Measurements from ENCODE around the gene UBTD2. TPM values are rescaled to one million over a fixed set of nuclear protein-coding genes. Genes with fewer than 3 reads are reported as not detected.
A peak's percentile ranks its signal among the peaks of the same experiment; 100 is the strongest.

UBTD2 gene
- total and polyA plus RNA-seq, 2 experiments from 2014 or later = 17.9 to 46.3 TPM

DNA sequence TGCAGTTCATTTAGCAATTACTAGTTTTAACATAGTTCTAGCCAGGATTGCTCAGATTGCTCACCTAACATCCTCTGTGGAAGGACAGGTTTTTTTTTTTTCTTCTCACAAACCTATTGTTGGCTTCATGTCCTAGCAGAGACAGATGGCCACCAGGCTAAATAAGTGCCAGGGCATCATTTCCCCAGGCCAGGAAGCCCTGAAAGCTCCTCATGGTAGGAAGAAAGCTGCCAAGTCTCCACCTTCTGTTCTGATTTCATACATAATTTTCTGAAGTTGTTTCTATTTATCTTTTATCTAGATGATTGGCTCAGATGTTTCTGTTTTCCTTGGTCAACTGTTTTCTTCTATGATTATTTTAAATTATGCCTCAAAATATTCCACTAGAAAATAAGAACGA lies 58.6 kb downstream of the UBTD2 start:
- no peaks in the 10 kb centered on the region for H3K4me1 ChIP-seq (ENCODE audit: insufficient read depth)
- H3K4me2 ChIP-seq = no peak overlapping the region
- H3K27ac ChIP-seq (ENCODE audit: low read depth) = no peak overlapping the region
- Mint-ChIP-seq H3K9me3 (no peaks in the 10 kb centered on the region), H3K4me3 (no peak overlapping the region), H3K27me3 (ENCODE audit: insufficient read depth, low read depth, poor library complexity) (no peaks in the 10 kb centered on the region), H3K4me1 (peaks cover 7% of the 10 kb centered on the region; the same call in 2 of the 3 replicates), H3K27ac (peak overlapping the region; percentile 61), H3K36me3 (ENCODE audit: low read depth) (peaks cover 33% of the 10 kb centered on the region)
- DNase-seq (ENCODE audit: low spot score) = no peak
- no peaks in the 10 kb centered on the region for H3K9me2 ChIP-seq (ENCODE audit: insufficient read depth)
- no peaks in the 10 kb centered on the region for H3K27me3 ChIP-seq (ENCODE audit: insufficient read depth)
- H3K36me3 ChIP-seq (ENCODE audit: insufficient read depth) = no peaks in the 10 kb centered on the region
- no peak overlapping the region for H3K4me3 ChIP-seq
- H3K79me2 ChIP-seq (replicated peaks; ENCODE audit: insufficient read depth) = peaks cover 29% of the 10 kb centered on the region
- H3F3A ChIP-seq (replicated peaks; ENCODE audit: low read depth) = no peaks in the 10 kb centered on the region
- ATAC-seq = no peak
- H2AFZ ChIP-seq = no peak overlapping the region
- peaks cover 16% of the 10 kb centered on the region for H4K20me1 ChIP-seq (replicated peaks; ENCODE audit: insufficient read depth)
- TF ChIP-seq, protein P1, sequence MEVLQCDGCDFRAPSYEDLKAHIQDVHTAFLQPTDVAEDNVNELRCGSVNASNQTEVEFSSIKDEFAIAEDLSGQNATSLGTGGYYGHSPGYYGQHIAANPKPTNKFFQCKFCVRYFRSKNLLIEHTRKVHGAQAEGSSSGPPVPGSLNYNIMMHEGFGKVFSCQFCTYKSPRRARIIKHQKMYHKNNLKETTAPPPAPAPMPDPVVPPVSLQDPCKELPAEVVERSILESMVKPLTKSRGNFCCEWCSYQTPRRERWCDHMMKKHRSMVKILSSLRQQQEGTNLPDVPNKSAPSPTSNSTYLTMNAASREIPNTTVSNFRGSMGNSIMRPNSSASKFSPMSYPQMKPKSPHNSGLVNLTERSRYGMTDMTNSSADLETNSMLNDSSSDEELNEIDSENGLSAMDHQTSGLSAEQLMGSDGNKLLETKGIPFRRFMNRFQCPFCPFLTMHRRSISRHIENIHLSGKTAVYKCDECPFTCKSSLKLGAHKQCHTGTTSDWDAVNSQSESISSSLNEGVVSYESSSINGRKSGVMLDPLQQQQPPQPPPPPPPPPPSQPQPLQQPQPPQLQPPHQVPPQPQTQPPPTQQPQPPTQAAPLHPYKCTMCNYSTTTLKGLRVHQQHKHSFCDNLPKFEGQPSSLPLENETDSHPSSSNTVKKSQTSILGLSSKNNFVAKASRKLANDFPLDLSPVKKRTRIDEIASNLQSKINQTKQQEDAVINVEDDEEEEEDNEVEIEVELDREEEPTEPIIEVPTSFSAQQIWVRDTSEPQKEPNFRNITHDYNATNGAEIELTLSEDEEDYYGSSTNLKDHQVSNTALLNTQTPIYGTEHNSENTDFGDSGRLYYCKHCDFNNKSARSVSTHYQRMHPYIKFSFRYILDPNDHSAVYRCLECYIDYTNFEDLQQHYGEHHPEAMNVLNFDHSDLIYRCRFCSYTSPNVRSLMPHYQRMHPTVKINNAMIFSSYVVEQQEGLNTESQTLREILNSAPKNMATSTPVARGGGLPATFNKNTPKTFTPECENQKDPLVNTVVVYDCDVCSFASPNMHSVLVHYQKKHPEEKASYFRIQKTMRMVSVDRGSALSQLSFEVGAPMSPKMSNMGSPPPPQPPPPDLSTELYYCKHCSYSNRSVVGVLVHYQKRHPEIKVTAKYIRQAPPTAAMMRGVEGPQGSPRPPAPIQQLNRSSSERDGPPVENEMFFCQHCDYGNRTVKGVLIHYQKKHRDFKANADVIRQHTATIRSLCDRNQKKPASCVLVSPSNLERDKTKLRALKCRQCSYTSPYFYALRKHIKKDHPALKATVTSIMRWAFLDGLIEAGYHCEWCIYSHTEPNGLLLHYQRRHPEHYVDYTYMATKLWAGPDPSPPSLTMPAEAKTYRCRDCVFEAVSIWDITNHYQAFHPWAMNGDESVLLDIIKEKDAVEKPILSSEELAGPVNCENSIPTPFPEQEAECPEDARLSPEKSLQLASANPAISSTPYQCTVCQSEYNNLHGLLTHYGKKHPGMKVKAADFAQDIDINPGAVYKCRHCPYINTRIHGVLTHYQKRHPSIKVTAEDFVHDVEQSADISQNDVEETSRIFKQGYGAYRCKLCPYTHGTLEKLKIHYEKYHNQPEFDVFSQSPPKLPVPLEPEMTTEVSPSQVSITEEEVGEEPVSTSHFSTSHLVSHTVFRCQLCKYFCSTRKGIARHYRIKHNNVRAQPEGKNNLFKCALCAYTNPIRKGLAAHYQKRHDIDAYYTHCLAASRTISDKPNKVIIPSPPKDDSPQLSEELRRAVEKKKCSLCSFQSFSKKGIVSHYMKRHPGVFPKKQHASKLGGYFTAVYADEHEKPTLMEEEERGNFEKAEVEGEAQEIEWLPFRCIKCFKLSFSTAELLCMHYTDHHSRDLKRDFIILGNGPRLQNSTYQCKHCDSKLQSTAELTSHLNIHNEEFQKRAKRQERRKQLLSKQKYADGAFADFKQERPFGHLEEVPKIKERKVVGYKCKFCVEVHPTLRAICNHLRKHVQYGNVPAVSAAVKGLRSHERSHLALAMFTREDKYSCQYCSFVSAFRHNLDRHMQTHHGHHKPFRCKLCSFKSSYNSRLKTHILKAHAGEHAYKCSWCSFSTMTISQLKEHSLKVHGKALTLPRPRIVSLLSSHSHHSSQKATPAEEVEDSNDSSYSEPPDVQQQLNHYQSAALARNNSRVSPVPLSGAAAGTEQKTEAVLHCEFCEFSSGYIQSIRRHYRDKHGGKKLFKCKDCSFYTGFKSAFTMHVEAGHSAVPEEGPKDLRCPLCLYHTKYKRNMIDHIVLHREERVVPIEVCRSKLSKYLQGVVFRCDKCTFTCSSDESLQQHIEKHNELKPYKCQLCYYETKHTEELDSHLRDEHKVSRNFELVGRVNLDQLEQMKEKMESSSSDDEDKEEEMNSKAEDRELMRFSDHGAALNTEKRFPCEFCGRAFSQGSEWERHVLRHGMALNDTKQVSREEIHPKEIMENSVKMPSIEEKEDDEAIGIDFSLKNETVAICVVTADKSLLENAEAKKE (CRISPR knock-in tag; IDR thresholded peaks at IDR 0.05) = no peak
- TF ChIP-seq ETS1 (IDR thresholded peaks at IDR 0.05) (no peak), JUNB (IDR thresholded peaks at IDR 0.05; ENCODE audit: unreplicated experiment) (no peak)

All from GM23338 (cell line).